ENCODE data around the gene CPD.

The CPD gene

DNA sequence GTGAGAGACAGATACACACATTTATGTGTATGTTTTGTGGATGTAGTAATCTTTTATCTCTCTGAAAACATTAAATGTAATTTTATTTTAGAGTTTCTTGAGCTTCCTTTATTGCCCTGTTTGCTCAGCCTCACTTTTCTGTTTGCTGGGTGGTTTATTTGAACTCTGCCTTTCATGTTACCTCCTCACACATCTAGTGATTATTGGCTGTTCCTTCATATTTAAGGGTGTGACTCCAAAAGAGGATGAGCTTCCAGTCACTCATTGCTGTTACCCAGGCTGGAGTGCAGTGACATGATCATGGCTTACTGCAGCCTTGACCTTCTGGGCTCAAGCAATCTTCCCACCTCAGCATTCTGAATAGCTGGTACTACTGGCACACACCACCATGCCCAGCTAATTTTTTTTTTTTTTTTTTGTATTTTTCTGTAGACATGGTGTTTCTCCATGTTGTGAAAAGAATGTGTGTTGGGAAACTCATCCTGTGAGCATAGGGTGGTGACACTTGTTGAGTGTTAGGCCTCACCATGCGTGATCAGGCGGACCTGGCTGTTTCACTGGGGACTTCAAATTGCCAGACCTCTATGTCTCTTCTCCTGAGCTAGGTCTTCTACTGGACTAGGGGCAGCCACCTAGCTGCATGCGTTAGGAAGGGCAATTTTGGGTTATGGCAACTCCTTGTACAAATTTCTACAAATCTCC is 136.3 kb downstream of the CPD start:
- TF ChIP-seq JUND (IDR thresholded peaks at IDR 0.05; ENCODE audit: low read depth) = no peak
- DNase-seq (ENCODE audit: low read depth in 1 of 2, low spot score in 1 of 2) = no peak
- in situ Hi-C loops (cut with HindIII; ENCODE audit: low pct_unique_long_range_greater_than_20kb, low sequenced_read_pairs) = no loop called here

DNA sequence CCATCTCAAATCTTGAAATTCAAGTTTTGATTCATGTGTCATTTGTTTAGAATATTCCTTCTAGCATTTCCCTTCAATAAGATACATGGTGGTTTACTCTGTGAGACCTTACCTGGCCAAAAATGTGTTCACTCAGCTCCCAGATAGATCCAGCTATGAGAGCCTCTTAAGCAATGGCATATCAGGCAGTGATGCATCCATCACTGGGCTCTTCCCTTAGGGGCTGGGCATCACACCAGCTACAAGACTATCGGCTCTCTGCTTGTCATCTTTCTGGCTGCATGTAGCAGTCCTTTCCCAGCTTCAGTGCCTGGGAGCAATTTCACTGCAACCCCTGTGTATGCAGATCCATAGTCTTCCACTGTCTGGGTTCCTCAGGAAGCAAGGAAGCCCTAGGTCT is 139.1 kb downstream of the CPD start:
- no peak for DNase-seq (ENCODE audit: low read depth in 1 of 2, low spot score in 1 of 2)
- no peak for TF ChIP-seq JUND (IDR thresholded peaks at IDR 0.05; ENCODE audit: low read depth)
- in situ Hi-C loops (cut with HindIII; ENCODE audit: low pct_unique_long_range_greater_than_20kb, low sequenced_read_pairs) = no loop called here

DNA sequence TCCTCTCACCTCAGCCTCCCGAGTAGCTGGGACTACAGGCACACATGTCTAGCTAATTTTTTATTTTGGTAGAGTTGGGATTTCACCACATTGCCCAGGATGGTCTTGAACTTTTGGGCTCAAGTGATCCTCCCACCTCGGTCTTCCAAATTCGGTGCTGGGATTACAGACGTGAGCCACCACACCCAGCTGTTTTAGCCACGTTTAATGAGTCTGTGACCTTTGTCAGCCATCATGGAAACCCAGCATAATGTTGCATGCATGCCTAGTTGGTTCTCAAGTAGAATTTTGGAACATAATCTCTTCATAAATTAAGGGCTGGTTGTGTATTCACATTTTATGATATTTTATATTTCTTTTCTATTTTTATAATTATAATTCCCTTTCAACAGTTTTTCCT is 140.4 kb downstream of the CPD start:
- in situ Hi-C loops (cut with HindIII; ENCODE audit: low pct_unique_long_range_greater_than_20kb, low sequenced_read_pairs) = no loop called here
- TF ChIP-seq JUND (IDR thresholded peaks at IDR 0.05; ENCODE audit: low read depth) = no peak
- DNase-seq (ENCODE audit: low read depth in 1 of 2, low spot score in 1 of 2) = no peak
